Vagina (tissue), 2 donors: ENCODE data around the gene TM9SF4. TPM values are rescaled to one million over a fixed set of nuclear protein-coding genes. Genes with fewer than 3 reads are reported as not detected.

Source experiments
- DNase-seq, 2 donors: peaks; one replicate each; pipeline ENCODE4 v3.0.0-alpha.2; 2017; ENCODE audit errors: extremely low spot score in 2 of 2
- H3K27ac ChIP-seq: fragments of 200-600 bp; sonication (generic); one replicate; pipeline ENCODE4 v1.5.1; 2019
- H3K27me3 ChIP-seq: fragments of 200-600 bp; sonication (generic); one replicate; pipeline ENCODE4 v1.5.1; 2019
- H3K36me3 ChIP-seq, 2 donors: fragments of 200-600 bp; sonication (generic); one replicate each; pipeline ENCODE4 v1.5.1; 2017 to 2019
- H3K4me1 ChIP-seq: fragments of 200-600 bp; sonication (generic); one replicate; pipeline ENCODE4 v1.5.1; 2019
- H3K4me3 ChIP-seq, 2 donors: fragments of 200-600 bp; sonication (generic); 1 replicate in 1 of 2; 2 replicates in 1 of 2; pipeline ENCODE4 v1.5.1; 2016 to 2019
- H3K9me3 ChIP-seq: fragments of 200-600 bp; sonication (generic); one replicate; pipeline ENCODE4 v1.5.1; 2019
- POLR2A ChIP-seq, 2 donors: fragments of 450-650 bp; IDR thresholded peaks; one replicate each; pipeline ENCODE4 v1.6.1; 2017; ENCODE audit warnings: antibody characterized with exemption in 2 of 2, mild to moderate bottlenecking in 2 of 2, moderate library complexity in 2 of 2
- POLR2AphosphoS5 ChIP-seq, 2 donors: sonication (generic); formaldehyde crosslinking; IDR thresholded peaks; one replicate each; pipeline ENCODE4 v1.9.0; 2017; ENCODE audit warnings: antibody characterized with exemption in 2 of 2, mild to moderate bottlenecking in 2 of 2, low read depth in 1 of 2; ENCODE audit not compliant: insufficient read depth in 1 of 2
- intact Hi-C: fragments of 100-400 bp; cut with DNase I; formaldehyde crosslinking; loops from one replicate; pipeline ENCODE4 v1.15.1; 2023
- total RNA-seq: library from RNA; depleted of rRNA; stranded (reverse); fragments of >200 nt; gene quantifications from one replicate; pipeline ENCODE4 v1.2.3, GENCODE V29; 2016
- TF ChIP-seq, protein P1 (sequence below), 3 experiments: fragments of 450-650 bp in 2 of 3; fragments of 200-600 bp in 1 of 3; sonication (generic) in 1 of 3; IDR thresholded peaks; one replicate each; pipeline ENCODE4 v1.5.1; 2017 to 2019; ENCODE audit warnings: antibody characterized with exemption in 3 of 3, mild to moderate bottlenecking in 2 of 3, moderate library complexity in 2 of 3

The TM9SF4 gene
- total RNA-seq, 1 donor from 2014 or later: 32.2 TPM

DNA sequence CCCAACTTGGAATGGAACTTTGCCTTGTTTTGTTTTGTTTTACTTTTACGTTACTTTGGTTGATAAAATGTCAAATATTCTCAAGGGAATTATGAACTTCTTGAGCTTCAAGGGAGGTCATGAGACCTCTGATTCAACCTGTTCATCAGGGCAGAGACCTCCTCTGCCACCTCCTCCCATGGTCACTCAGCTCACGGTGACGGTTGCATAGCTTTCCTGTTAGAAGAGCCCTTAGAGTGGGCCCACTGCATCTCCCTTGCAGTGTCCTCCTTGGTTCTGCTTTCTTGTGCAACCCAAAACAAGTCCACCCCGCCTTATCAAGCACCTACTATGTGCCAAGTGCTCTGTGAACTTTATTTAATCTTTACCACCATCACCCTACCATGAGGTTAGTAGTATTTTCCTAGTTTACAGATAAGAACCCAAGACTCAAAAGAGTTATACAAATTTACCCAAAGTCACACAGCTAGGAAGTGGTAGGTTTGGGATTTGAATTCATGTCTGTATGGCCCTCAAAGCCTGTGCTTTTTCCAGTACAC, 15.5 kb downstream of the TM9SF4 start:
- no peak overlapping the region for H3K27ac ChIP-seq
- no peak for TF ChIP-seq POLR2AphosphoS5 (IDR thresholded peaks at IDR 0.05; ENCODE audit: insufficient read depth in 1 of 2, low read depth in 1 of 2)
- TF ChIP-seq, protein P1, sequence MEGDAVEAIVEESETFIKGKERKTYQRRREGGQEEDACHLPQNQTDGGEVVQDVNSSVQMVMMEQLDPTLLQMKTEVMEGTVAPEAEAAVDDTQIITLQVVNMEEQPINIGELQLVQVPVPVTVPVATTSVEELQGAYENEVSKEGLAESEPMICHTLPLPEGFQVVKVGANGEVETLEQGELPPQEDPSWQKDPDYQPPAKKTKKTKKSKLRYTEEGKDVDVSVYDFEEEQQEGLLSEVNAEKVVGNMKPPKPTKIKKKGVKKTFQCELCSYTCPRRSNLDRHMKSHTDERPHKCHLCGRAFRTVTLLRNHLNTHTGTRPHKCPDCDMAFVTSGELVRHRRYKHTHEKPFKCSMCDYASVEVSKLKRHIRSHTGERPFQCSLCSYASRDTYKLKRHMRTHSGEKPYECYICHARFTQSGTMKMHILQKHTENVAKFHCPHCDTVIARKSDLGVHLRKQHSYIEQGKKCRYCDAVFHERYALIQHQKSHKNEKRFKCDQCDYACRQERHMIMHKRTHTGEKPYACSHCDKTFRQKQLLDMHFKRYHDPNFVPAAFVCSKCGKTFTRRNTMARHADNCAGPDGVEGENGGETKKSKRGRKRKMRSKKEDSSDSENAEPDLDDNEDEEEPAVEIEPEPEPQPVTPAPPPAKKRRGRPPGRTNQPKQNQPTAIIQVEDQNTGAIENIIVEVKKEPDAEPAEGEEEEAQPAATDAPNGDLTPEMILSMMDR (IDR thresholded peaks at IDR 0.05): no peak
- TF ChIP-seq POLR2A (IDR thresholded peaks at IDR 0.05): no peak
- H3K4me1 ChIP-seq: no peaks in the 10 kb centered on the region
- H3K9me3 ChIP-seq: no peaks in the 10 kb centered on the region
- no peak for DNase-seq
- no peaks in the 10 kb centered on the region for H3K27me3 ChIP-seq
- peaks cover 0 to 7% of the 10 kb centered on the region in 2 donors for H3K36me3 ChIP-seq
- no peak overlapping the region for H3K4me3 ChIP-seq
- intact Hi-C loops: no loop called here

DNA sequence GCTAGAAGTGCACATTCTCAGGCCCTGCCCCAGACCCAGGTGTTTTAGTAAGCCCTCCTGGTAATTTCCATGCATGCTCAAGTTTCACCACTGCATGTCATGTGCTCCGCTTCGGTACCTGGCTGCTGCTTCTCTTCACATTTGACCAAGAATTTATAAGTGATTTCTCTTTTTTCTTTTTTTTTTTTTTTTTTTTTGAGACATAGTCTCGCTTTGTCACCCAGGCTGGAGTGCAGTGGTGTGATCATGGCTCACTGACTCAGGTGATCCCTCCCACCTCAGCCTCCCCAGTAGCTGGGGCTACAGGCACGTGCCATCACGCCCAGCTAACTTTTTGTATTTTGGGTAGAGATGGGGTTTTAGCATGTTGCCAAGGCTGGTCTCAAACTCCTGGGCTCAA, 16.0 kb downstream of the TM9SF4 start:
- H3K9me3 ChIP-seq: no peaks in the 10 kb centered on the region
- peaks cover 2% of the 10 kb centered on the region for H3K4me1 ChIP-seq
- no peaks in the 10 kb centered on the region for H3K27me3 ChIP-seq
- intact Hi-C loops: no loop called here
- H3K36me3 ChIP-seq: peaks cover 0 to 7% of the 10 kb centered on the region in 2 donors
- no peak overlapping the region for H3K4me3 ChIP-seq
- no peak for DNase-seq
- TF ChIP-seq, protein P1 (IDR thresholded peaks at IDR 0.05): no peak
- TF ChIP-seq POLR2A (IDR thresholded peaks at IDR 0.05): no peak
- no peak for TF ChIP-seq POLR2AphosphoS5 (IDR thresholded peaks at IDR 0.05; ENCODE audit: insufficient read depth in 1 of 2, low read depth in 1 of 2)
- H3K27ac ChIP-seq: no peak overlapping the region

DNA sequence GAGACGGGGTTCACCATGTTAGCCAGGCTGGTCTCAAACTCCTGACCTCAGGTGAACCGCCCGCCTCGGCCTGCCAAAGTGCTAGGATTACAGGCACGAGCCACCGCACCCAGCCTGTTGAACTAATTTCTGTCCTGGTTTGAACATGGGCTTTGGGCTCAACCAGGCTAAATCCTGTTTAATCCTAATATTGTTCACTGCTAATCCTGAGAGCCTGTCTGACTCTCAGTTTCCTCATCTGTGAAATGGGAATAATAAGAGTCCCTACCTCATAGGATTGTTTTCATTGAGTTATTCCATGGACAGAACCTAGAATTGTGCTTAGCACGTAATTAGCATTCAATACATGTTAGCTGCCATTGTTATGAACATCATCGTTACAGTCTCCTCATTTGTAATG, 17.4 kb downstream of the TM9SF4 start:
- H3K4me3 ChIP-seq: no peak overlapping the region
- intact Hi-C loops: no loop called here

DNA sequence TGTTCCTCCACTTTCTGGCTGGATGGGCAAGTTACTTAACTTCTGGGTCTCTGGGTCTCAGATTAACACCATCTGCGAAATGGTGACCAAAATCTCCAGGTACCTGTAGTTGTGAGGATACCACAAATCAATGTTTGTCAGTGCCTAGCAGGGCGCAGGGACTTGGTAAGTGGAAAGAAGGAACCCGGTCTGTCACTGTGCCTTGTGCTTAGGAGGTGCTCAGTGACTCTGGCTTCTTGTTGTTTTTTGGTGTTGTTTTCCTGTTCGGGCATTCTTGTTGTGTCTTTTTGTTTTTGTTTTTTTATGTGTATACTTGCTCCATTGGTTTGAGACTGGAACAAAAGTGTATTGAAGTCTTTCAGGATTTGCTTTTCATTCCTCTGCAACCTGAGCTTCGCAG, 17.8 kb downstream of the TM9SF4 start:
- TF ChIP-seq POLR2AphosphoS5 (IDR thresholded peaks at IDR 0.05; ENCODE audit: insufficient read depth in 1 of 2, low read depth in 1 of 2) (no peak), POLR2A (IDR thresholded peaks at IDR 0.05) (no peak)
- TF ChIP-seq, protein P1 (IDR thresholded peaks at IDR 0.05): no peak
- intact Hi-C loops: no loop called here
- Histone ChIP-seq H3K4me3 (no peak overlapping the region), H3K27me3 (no peaks in the 10 kb centered on the region), H3K9me3 (no peaks in the 10 kb centered on the region), H3K27ac (no peak overlapping the region), H3K36me3 (peaks cover 0 to 7% of the 10 kb centered on the region in 2 donors), H3K4me1 (peaks cover 6% of the 10 kb centered on the region)
- no peak for DNase-seq

More for the DNA sequence above, 17.4 kb downstream of the TM9SF4 start:
- H3K27ac ChIP-seq: no peak overlapping the region
- TF ChIP-seq POLR2A (IDR thresholded peaks at IDR 0.05) (no peak), POLR2AphosphoS5 (IDR thresholded peaks at IDR 0.05; ENCODE audit: insufficient read depth in 1 of 2, low read depth in 1 of 2) (no peak)
- TF ChIP-seq, protein P1 (IDR thresholded peaks at IDR 0.05): no peak
- no peaks in the 10 kb centered on the region for H3K9me3 ChIP-seq
- DNase-seq: no peak
- no peaks in the 10 kb centered on the region for H3K27me3 ChIP-seq
- H3K36me3 ChIP-seq: peaks cover 0 to 7% of the 10 kb centered on the region in 2 donors
- peaks cover 6% of the 10 kb centered on the region for H3K4me1 ChIP-seq

DNA sequence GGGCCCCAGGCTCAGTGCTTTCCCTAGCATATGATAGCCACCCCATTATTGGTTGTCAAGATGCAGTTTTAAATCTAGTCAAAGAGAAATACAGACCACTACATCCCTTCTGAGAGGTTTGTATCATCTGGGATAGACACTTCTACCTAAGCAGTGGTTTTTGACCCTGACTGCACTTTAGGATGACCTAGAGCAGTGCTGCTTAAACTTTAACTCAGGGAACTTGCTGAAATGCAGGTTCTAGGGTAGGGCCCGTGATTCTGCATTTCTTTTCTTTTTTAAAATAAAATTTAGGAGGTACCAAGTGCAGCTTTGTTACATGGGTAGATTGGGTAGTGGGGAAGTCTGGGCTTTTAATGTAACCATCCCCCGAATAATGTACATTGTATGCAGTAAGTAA, 18.7 kb downstream of the TM9SF4 start:
- intact Hi-C loops: no loop called here
- Histone ChIP-seq H3K4me1 (peaks cover 6% of the 10 kb centered on the region), H3K4me3 (no peak overlapping the region), H3K36me3 (peaks cover 0 to 7% of the 10 kb centered on the region in 2 donors), H3K27me3 (no peaks in the 10 kb centered on the region), H3K9me3 (no peaks in the 10 kb centered on the region), H3K27ac (no peak overlapping the region)
- DNase-seq: no peak
- TF ChIP-seq POLR2A (IDR thresholded peaks at IDR 0.05): no peak
- TF ChIP-seq POLR2AphosphoS5 (IDR thresholded peaks at IDR 0.05; ENCODE audit: insufficient read depth in 1 of 2, low read depth in 1 of 2): no peak
- TF ChIP-seq, protein P1 (IDR thresholded peaks at IDR 0.05): no peak
